WTC11 (cell line): ENCODE data around the gene GFPT2. TPM values are rescaled to one million over a fixed set of nuclear protein-coding genes. Genes with fewer than 3 reads are reported as not detected.

Source experiments
- ATAC-seq: fragments of 200-7000 bp; cut with Tn5 transposase; 2 replicates; pipeline ENCODE4 v1.10.0; 2021; ENCODE audit warnings: mild to moderate bottlenecking, moderate library complexity
- CTCF ChIA-PET: fragments of 300-600 bp; sonication (Branson Sonifier 250); formaldehyde crosslinking; loops from one replicate; lab custom pipeline; 2021; ENCODE audit warnings: antibody characterized with exemption; lab: Charles Lee
- POLR2A ChIA-PET: fragments of 350-600 bp; sonication (Branson Sonifier 250); formaldehyde crosslinking; loops from one replicate; lab custom pipeline; 2021; ENCODE audit warnings: antibody characterized with exemption; lab: Charles Lee
- DNase-seq: peaks from one replicate; pipeline ENCODE4 v3.0.0; 2021; ENCODE audit warnings: low spot score
- H3K27ac Mint-ChIP-seq: 2 replicates; pipeline ENCODE4 v1.8.0; 2021; ENCODE audit warnings: mixed read lengths
- H3K27me3 Mint-ChIP-seq: 2 replicates; pipeline ENCODE4 v1.8.0; 2021; ENCODE audit warnings: low read depth, mild to moderate bottlenecking, moderate library complexity, mixed read lengths
- H3K36me3 Mint-ChIP-seq: 2 replicates; pipeline ENCODE4 v1.8.0; 2021; ENCODE audit warnings: mixed read lengths
- H3K4me1 Mint-ChIP-seq: 2 replicates; pipeline ENCODE4 v1.8.0; 2022; ENCODE audit warnings: mixed read lengths
- H3K4me3 Mint-ChIP-seq: 2 replicates; pipeline ENCODE4 v1.8.0; 2021; ENCODE audit warnings: mild to moderate bottlenecking, moderate library complexity, mixed read lengths
- H3K9me3 Mint-ChIP-seq: 2 replicates; pipeline ENCODE4 v1.8.0; 2021; ENCODE audit warnings: mixed read lengths
- AFF4 ChIP-seq: sonication (generic); formaldehyde crosslinking; IDR thresholded peaks from 2 replicates; pipeline ENCODE4 v1.8.1; 2023; ENCODE audit warnings: mild to moderate bottlenecking, missing genetic modification reagents, borderline replicate concordance
- CTCF ChIP-seq: fragments of 200-600 bp; IDR thresholded peaks from 2 replicates; pipeline ENCODE4 v1.8.0; 2022; ENCODE audit warnings: antibody characterized with exemption
- E2F5 ChIP-seq: sonication (generic); formaldehyde crosslinking; IDR thresholded peaks from 2 replicates; pipeline ENCODE4 v1.8.1; 2022; ENCODE audit warnings: mild to moderate bottlenecking, moderate library complexity, missing genetic modification reagents
- IRF2 ChIP-seq: sonication (generic); formaldehyde crosslinking; IDR thresholded peaks from 2 replicates; pipeline ENCODE4 v1.8.0; 2022; ENCODE audit warnings: low read depth, missing genetic modification reagents, borderline replicate concordance
- KAT7 ChIP-seq: sonication (generic); formaldehyde crosslinking; IDR thresholded peaks from 2 replicates; pipeline ENCODE4 v1.8.1; 2023; ENCODE audit warnings: missing genetic modification reagents, mild to moderate bottlenecking, borderline replicate concordance
- NFYB ChIP-seq: sonication (generic); formaldehyde crosslinking; conservative IDR thresholded peaks from 2 replicates; pipeline ENCODE4 v1.8.0; 2022; ENCODE audit warnings: low read depth, missing genetic modification reagents
- SOX15 ChIP-seq: fragments of 250-450 bp; sonication (Bioruptor Pico); IDR thresholded peaks from 2 replicates; pipeline ENCODE4 v1.9.0; 2021; ENCODE audit warnings: mild to moderate bottlenecking
- TEAD4 ChIP-seq: sonication (generic); formaldehyde crosslinking; IDR thresholded peaks from 2 replicates; pipeline ENCODE4 v1.8.0; 2022; ENCODE audit warnings: mild to moderate bottlenecking, missing genetic modification reagents
- ZBTB43 ChIP-seq: sonication (generic); formaldehyde crosslinking; IDR thresholded peaks from 2 replicates; pipeline ENCODE4 v1.8.1; 2023; ENCODE audit warnings: mild to moderate bottlenecking, missing genetic modification reagents
- ZNF396 ChIP-seq: fragments of 250-450 bp; sonication (Bioruptor Pico); IDR thresholded peaks from 2 replicates; pipeline ENCODE4 v1.8.0; 2021; ENCODE audit warnings: mild to moderate bottlenecking, moderate library complexity, borderline replicate concordance
- total RNA-seq: library from RNA; stranded (reverse); gene quantifications from 3 replicates; pipeline ENCODE4 v1.2.3, GENCODE V29; 2021
- TF ChIP-seq, protein P1 (sequence below): fragments of 250-450 bp; sonication (Bioruptor Pico); IDR thresholded peaks from 2 replicates; pipeline ENCODE4 v1.9.0; 2021; ENCODE audit warnings: mild to moderate bottlenecking, borderline replicate concordance
- TF ChIP-seq, protein P2 (sequence below): sonication (generic); formaldehyde crosslinking; IDR thresholded peaks from 2 replicates; pipeline ENCODE4 v1.8.1; 2022; ENCODE audit warnings: mild to moderate bottlenecking, missing genetic modification reagents, moderate library complexity, borderline replicate concordance

The GFPT2 gene
- total RNA-seq, 1 experiment from 2014 or later = 124 TPM

DNA sequence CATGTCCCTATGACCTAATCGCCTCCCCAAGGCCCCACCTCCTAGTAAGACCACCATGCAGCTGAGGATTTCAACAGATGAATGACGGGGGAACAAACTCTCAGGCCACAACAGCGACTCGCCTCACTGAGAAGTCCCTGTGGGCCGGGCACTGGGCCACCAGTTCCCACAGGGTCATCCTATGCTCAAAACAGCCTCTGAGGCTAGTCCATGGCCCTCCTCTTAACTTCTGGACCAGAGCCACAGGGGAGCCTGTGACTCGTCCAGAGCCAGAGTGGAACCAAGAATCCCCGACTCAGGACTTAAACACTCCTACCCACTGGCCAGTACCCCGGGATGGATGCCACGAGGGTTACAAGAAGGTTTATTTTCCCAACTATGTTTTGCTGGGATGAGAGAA lies 12.3 kb downstream of the GFPT2 start (continued):
- TF ChIP-seq E2F5 (CRISPR knock-in tag) = no peak
- TF ChIP-seq IRF2 (CRISPR knock-in tag) = no peak
- TF ChIP-seq, protein P1, sequence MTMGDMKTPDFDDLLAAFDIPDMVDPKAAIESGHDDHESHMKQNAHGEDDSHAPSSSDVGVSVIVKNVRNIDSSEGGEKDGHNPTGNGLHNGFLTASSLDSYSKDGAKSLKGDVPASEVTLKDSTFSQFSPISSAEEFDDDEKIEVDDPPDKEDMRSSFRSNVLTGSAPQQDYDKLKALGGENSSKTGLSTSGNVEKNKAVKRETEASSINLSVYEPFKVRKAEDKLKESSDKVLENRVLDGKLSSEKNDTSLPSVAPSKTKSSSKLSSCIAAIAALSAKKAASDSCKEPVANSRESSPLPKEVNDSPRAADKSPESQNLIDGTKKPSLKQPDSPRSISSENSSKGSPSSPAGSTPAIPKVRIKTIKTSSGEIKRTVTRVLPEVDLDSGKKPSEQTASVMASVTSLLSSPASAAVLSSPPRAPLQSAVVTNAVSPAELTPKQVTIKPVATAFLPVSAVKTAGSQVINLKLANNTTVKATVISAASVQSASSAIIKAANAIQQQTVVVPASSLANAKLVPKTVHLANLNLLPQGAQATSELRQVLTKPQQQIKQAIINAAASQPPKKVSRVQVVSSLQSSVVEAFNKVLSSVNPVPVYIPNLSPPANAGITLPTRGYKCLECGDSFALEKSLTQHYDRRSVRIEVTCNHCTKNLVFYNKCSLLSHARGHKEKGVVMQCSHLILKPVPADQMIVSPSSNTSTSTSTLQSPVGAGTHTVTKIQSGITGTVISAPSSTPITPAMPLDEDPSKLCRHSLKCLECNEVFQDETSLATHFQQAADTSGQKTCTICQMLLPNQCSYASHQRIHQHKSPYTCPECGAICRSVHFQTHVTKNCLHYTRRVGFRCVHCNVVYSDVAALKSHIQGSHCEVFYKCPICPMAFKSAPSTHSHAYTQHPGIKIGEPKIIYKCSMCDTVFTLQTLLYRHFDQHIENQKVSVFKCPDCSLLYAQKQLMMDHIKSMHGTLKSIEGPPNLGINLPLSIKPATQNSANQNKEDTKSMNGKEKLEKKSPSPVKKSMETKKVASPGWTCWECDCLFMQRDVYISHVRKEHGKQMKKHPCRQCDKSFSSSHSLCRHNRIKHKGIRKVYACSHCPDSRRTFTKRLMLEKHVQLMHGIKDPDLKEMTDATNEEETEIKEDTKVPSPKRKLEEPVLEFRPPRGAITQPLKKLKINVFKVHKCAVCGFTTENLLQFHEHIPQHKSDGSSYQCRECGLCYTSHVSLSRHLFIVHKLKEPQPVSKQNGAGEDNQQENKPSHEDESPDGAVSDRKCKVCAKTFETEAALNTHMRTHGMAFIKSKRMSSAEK (CRISPR knock-in tag) = no peak
- no peak for TF ChIP-seq ZBTB43
- TF ChIP-seq, all 79 proteins: peak for 0

DNA sequence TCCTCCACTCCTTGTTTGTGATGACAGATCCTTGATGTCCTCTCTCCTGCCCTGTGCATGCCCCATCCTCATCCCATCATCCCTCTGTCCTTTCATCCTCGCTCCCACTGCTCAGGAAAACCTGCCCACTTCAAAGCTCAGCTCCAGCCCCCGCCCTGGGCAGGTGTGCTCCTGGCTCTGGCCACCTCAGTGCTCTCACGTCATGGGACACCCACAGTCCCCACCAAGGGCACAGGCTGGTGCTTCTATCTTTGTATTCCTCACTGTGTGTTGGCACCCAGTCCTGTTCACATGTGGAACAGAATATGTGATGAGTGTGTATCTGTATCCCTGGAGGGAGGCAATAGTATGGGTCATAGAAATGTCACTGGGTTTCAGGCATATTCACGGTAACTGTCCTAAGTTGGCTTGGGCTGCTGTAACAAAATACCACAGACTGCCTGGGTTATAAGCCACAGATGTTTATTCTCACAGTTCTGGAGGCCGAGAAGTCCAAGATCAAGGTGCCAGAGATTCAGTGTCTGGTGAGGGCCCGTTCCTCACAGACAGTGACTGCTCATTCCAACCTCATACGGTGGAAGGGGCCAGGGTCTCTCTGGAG lies 13.5 kb downstream of the GFPT2 start:
- POLR2A ChIA-PET = interaction anchor here (0.7 kb wide), 1 partner anchor 11 kb away, joined by 4 read pairs; no protein-coding TSS in a partner anchor
- Mint-ChIP-seq H3K4me3 (no peak overlapping the region), H3K36me3 (peaks cover 60% of the 10 kb centered on the region), H3K27me3 (no peaks in the 10 kb centered on the region), H3K27ac (peak overlapping the region; percentile 96), H3K4me1 (peaks cover 53% of the 10 kb centered on the region), H3K9me3 (no peaks in the 10 kb centered on the region)
- ATAC-seq (no peak), DNase-seq (no peak)
- CTCF ChIA-PET = no interaction called here
- no peak for TF ChIP-seq SOX15
- TF ChIP-seq TEAD4 (CRISPR knock-in tag) = no peak
- no peak for TF ChIP-seq ZNF396

DNA sequence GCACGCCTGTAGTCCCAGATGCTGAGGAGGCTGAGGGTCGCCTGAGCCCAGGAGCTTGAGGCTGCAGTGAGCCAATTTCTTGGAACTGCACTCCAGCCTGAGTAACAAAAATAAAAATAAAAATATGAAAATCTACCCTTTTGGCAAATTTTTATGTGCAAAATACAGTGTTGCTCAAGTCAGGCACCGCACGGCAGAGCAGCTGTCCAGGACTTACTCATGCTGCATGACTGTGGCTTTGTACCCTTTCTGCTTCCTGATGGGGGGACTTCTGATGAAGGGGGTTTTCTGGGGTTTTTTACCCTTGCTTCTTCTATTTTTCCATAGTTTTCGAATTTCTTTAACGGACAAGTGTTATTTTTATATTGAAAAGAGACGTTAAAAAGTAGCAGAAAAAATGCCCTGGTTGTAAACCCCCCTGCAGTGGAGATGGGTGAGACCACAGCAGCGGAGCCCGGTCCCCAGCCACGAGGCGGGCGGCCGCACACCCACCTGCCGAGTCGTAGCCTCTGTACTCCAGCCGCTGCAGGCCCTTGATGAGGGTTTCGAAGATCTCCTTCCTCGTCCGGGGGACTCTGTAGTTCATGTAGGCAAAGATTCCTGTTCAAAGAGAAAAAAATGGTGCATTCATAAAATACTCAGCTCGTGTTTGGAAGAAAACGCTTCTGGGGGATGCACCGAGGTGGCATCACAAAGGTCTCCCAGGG lies 15.0 kb downstream of the GFPT2 start:
- Mint-ChIP-seq H3K4me3 (no peak overlapping the region), H3K27me3 (no peaks in the 10 kb centered on the region), H3K36me3 (peaks cover 76% of the 10 kb centered on the region), H3K27ac (peak overlapping the region; percentile 48), H3K9me3 (peaks cover 6% of the 10 kb centered on the region; the same call in 1 of the 2 replicates), H3K4me1 (peaks cover 43% of the 10 kb centered on the region)
- ATAC-seq (no peak), DNase-seq (no peak)
- ChIA-PET POLR2A (no interaction called here), CTCF (interaction anchor here (1.0 to 2.3 kb wide), 2 partner anchors 10 to 23 kb away, joined by 3 to 11 read pairs; no protein-coding TSS in a partner anchor)
- TF ChIP-seq CTCF = no peak
- TF ChIP-seq, protein P2, sequence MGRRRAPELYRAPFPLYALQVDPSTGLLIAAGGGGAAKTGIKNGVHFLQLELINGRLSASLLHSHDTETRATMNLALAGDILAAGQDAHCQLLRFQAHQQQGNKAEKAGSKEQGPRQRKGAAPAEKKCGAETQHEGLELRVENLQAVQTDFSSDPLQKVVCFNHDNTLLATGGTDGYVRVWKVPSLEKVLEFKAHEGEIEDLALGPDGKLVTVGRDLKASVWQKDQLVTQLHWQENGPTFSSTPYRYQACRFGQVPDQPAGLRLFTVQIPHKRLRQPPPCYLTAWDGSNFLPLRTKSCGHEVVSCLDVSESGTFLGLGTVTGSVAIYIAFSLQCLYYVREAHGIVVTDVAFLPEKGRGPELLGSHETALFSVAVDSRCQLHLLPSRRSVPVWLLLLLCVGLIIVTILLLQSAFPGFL (CRISPR knock-in tag) = no peak
- TF ChIP-seq, protein P1 (CRISPR knock-in tag) = no peak
- TF ChIP-seq KAT7 = no peak
- no peak for TF ChIP-seq AFF4 (CRISPR knock-in tag)
- TF ChIP-seq NFYB = no peak
